IMR-90 (cell line): ENCODE data around the gene HOXC6. TPM values are rescaled to one million over a fixed set of nuclear protein-coding genes. Genes with fewer than 3 reads are reported as not detected.

ENCODE experiments used
- ATAC-seq: fragments of 200-7000 bp; cut with Tn5 transposase; 2 replicates; pipeline ENCODE4 v1.9.1; 2020; ENCODE audit warnings: low read depth, mild to moderate bottlenecking, moderate library complexity
- BruUV-seq: library from RNA; stranded (reverse); fragments of 400-500 nt; replicated peaks from 2 replicates; lab custom pipeline; 2021; lab: Mats Ljungman, UMichigan
- CTCF ChIA-PET: fragments of 300-600 bp; formaldehyde crosslinking; extraction: SDS; loops from one replicate; lab custom pipeline; 2021; ENCODE audit warnings: antibody characterized with exemption; lab: Yijun Ruan, JAX
- POLR2A ChIA-PET: fragments of 300-600 bp; sonication (Branson Sonifier 250); formaldehyde crosslinking; loops from one replicate; lab custom pipeline; 2022; ENCODE audit warnings: antibody characterized with exemption; ENCODE audit not compliant: unreplicated experiment; lab: Charles Lee
- DNase-seq: peaks from one replicate; pipeline ENCODE4 v3.0.0; 2013
- H2AFZ ChIP-seq: replicated peaks from 2 replicates; pipeline ENCODE3; 2013; ENCODE audit warnings: low read length, mild to moderate bottlenecking; ENCODE audit not compliant: poor library complexity
- H2AK5ac ChIP-seq: 2 replicates; pipeline ENCODE4 v1.6.1; 2013; ENCODE audit warnings: low read depth, low read length, inconsistent platforms
- H2AK9ac ChIP-seq: replicated peaks from 2 replicates; pipeline ENCODE3; 2013; ENCODE audit warnings: mild to moderate bottlenecking, low read depth, low read length, moderate library complexity; ENCODE audit not compliant: poor library complexity
- H2BK120ac ChIP-seq: 2 replicates; pipeline ENCODE4 v1.6.1; 2013; ENCODE audit warnings: low read depth, low read length, inconsistent platforms
- H2BK15ac ChIP-seq: 3 replicates; pipeline ENCODE4 v1.6.1; 2013; ENCODE audit warnings: low read depth, low read length, inconsistent platforms
- H2BK20ac ChIP-seq: 2 replicates; pipeline ENCODE4 v1.6.1; 2013; ENCODE audit warnings: low read depth, mild to moderate bottlenecking, inconsistent platforms, low read length, moderate library complexity
- H2BK5ac ChIP-seq: 2 replicates; pipeline ENCODE4 v1.6.1; 2013; ENCODE audit warnings: mild to moderate bottlenecking, low read depth, low read length, inconsistent platforms; ENCODE audit not compliant: poor library complexity, severe bottlenecking
- H3K14ac ChIP-seq: replicated peaks from 2 replicates; pipeline ENCODE4 v1.6.1; 2013; ENCODE audit warnings: low read depth, low read length, inconsistent platforms
- H3K18ac ChIP-seq: 2 replicates; pipeline ENCODE4 v1.6.1; 2013; ENCODE audit warnings: low read depth, low read length, control low read depth
- H3K23ac ChIP-seq: 2 replicates; pipeline ENCODE4 v1.6.1; 2013; ENCODE audit warnings: low read depth, low read length, inconsistent platforms
- H3K27ac ChIP-seq: 2 replicates; pipeline ENCODE4 v1.5.1; 2013; ENCODE audit warnings: mild to moderate bottlenecking, control low read depth, low read length; ENCODE audit not compliant: insufficient read depth
- H3K27me3 ChIP-seq: 2 replicates; pipeline ENCODE4 v1.6.1; 2013; ENCODE audit warnings: low read length; ENCODE audit not compliant: control insufficient read depth, insufficient read depth
- H3K36me3 ChIP-seq: 2 replicates; pipeline ENCODE4 v1.6.1; 2013; ENCODE audit warnings: low read length, mixed read lengths; ENCODE audit not compliant: control insufficient read depth, insufficient read depth
- H3K4ac ChIP-seq: 2 replicates; pipeline ENCODE4 v1.6.1; 2013; ENCODE audit warnings: low read depth, low read length, inconsistent platforms
- H3K4me1 ChIP-seq: 2 replicates; pipeline ENCODE4 v1.6.1; 2013; ENCODE audit warnings: low read length, mixed read lengths; ENCODE audit not compliant: control insufficient read depth, insufficient read depth
- H3K4me2 ChIP-seq: 2 replicates; pipeline ENCODE4 v1.6.1; 2013; ENCODE audit warnings: low read depth, mild to moderate bottlenecking, control low read depth, low read length, moderate library complexity
- H3K4me3 ChIP-seq: 2 replicates; pipeline ENCODE4 v1.5.1; 2013; ENCODE audit warnings: low read depth, mild to moderate bottlenecking, control low read depth, low read length, moderate library complexity; ENCODE audit not compliant: insufficient read depth
- H3K56ac ChIP-seq: 2 replicates; pipeline ENCODE4 v1.6.1; 2013; ENCODE audit warnings: low read length, inconsistent platforms; ENCODE audit not compliant: insufficient read depth; ENCODE audit errors: extremely low read depth
- H3K79me1 ChIP-seq, 2 experiments: 2 replicates each; pipeline ENCODE4 v1.6.1; 2013; ENCODE audit warnings: low read length in 2 of 2, inconsistent platforms in 1 of 2, low read depth in 1 of 2
- H3K9ac ChIP-seq: 2 replicates; pipeline ENCODE4 v1.6.1; 2013; ENCODE audit warnings: low read depth, low read length, control low read depth
- H3K9me1 ChIP-seq: 2 replicates; pipeline ENCODE4 v1.6.1; 2013; ENCODE audit warnings: low read length, inconsistent platforms; ENCODE audit not compliant: insufficient read depth
- H3K9me3 ChIP-seq: 2 replicates; pipeline ENCODE4 v1.6.1; 2013; ENCODE audit warnings: low read length; ENCODE audit not compliant: control insufficient read depth, insufficient read depth
- H4K20me1 ChIP-seq: 2 replicates; pipeline ENCODE4 v1.6.1; 2013; ENCODE audit warnings: low read length, inconsistent platforms; ENCODE audit not compliant: insufficient read depth
- H4K5ac ChIP-seq: 2 replicates; pipeline ENCODE4 v1.6.1; 2013; ENCODE audit warnings: mild to moderate bottlenecking, low read depth, low read length, control low read depth
- H4K8ac ChIP-seq, 2 experiments: 2 replicates each; pipeline ENCODE4 v1.6.1; 2013; ENCODE audit warnings: low read depth in 2 of 2, low read length in 2 of 2, control low read depth in 1 of 2, inconsistent platforms in 1 of 2
- H4K91ac ChIP-seq: 2 replicates; pipeline ENCODE4 v1.6.1; 2013; ENCODE audit warnings: low read depth, low read length, inconsistent platforms; ENCODE audit not compliant: insufficient read depth
- BHLHE40 ChIP-seq: fragments of 150-350 bp; IDR thresholded peaks from 2 replicates; pipeline ENCODE4 v1.6.1; 2016; ENCODE audit warnings: mild to moderate bottlenecking, low read depth, low read length
- CEBPB ChIP-seq: IDR thresholded peaks from 2 replicates; pipeline ENCODE4 v1.6.1; 2012; ENCODE audit warnings: low read depth, low read length, improper control_type of control experiment
- CHD1 ChIP-seq: IDR thresholded peaks from 2 replicates; pipeline ENCODE4 v1.6.1; 2012; ENCODE audit warnings: low read depth, low read length, improper control_type of control experiment
- FOS ChIP-seq: fragments of 150-350 bp; IDR thresholded peaks from 2 replicates; pipeline ENCODE4 v1.6.1; 2016; ENCODE audit warnings: low read depth, low read length
- MAFK ChIP-seq: IDR thresholded peaks from 2 replicates; pipeline ENCODE4 v1.6.1; 2012; ENCODE audit warnings: low read depth, low read length, improper control_type of control experiment
- MAZ ChIP-seq: IDR thresholded peaks from 2 replicates; pipeline ENCODE4 v1.6.1; 2012; ENCODE audit warnings: low read depth, mild to moderate bottlenecking, low read length, improper control_type of control experiment, moderate library complexity, borderline replicate concordance
- MXI1 ChIP-seq: IDR thresholded peaks from 2 replicates; pipeline ENCODE4 v1.6.1; 2012; ENCODE audit warnings: low read depth, mild to moderate bottlenecking, low read length, moderate library complexity, borderline replicate concordance
- NFE2L2 ChIP-seq: fragments of 150-350 bp; IDR thresholded peaks from 2 replicates; pipeline ENCODE4 v1.6.1; 2016; ENCODE audit warnings: low read depth, mild to moderate bottlenecking, low read length
- POLR2A ChIP-seq: IDR thresholded peaks from 2 replicates; pipeline ENCODE4 v1.6.1; 2012; ENCODE audit warnings: mild to moderate bottlenecking, low read depth, low read length
- RAD21 ChIP-seq: IDR thresholded peaks from 2 replicates; pipeline ENCODE4 v1.6.1; 2012; ENCODE audit warnings: low read length, improper control_type of control experiment
- RCOR1 ChIP-seq: IDR thresholded peaks from 2 replicates; pipeline ENCODE4 v1.6.1; 2012; ENCODE audit warnings: mild to moderate bottlenecking, low read length, improper control_type of control experiment; ENCODE audit not compliant: insufficient replicate concordance
- RFX5 ChIP-seq: IDR thresholded peaks from 2 replicates; pipeline ENCODE4 v1.8.0; 2012; ENCODE audit warnings: low read depth, mild to moderate bottlenecking, low read length, moderate library complexity
- SMC3 ChIP-seq: fragments of 150-350 bp; IDR thresholded peaks from 2 replicates; pipeline ENCODE4 v1.6.1; 2016; ENCODE audit warnings: low read depth, mild to moderate bottlenecking, antibody characterized with exemption, low read length, moderate library complexity
- WGBS, 2 experiments: methylation state at CpG; one replicate each; pipeline versions ENCODE4 v1.1.5 to v1.1.7; 2013; ENCODE audit warnings: missing lambda C conversion rate in 2 of 2; ENCODE audit not compliant: insufficient read length in 1 of 2; ENCODE audit errors: extremely low coverage in 2 of 2; 5-methylcytosine and 5-hydroxymethylcytosine counted together
- dilution Hi-C: fragments of 300-500 bp; cut with HindIII; formaldehyde crosslinking; loops from one replicate; pipeline ENCODE4 v1.14.3; 2018; ENCODE audit warnings: low sequenced_read_pairs; ENCODE audit not compliant: unreplicated experiment
- in situ Hi-C: fragments of 300-500 bp; cut with MboI; formaldehyde crosslinking; loops from 3 replicates; pipeline ENCODE4 v1.14.3; 2019; ENCODE audit warnings: low sequenced_read_pairs, inconsistent platforms, mixed read lengths
- intact Hi-C: fragments of 100-400 bp; cut with micrococcal nuclease; formaldehyde crosslinking; loops from 2 replicates; pipeline ENCODE4 v1.10.0; 2022
- polyA plus RNA-seq, 3 experiments: library from polyadenylated mRNA; depleted of rRNA; stranded (reverse); fragments of >200 nt; gene quantifications; 2 replicates each; pipeline ENCODE4 v1.2.3, GENCODE V29; 2012; ENCODE audit warnings: low replicate concordance in 1 of 3
- total RNA-seq: library from RNA; depleted of rRNA; stranded (reverse); fragments of >200 nt; gene quantifications from 2 replicates; pipeline ENCODE4 v1.2.3, GENCODE V29; 2012
- TF ChIP-seq, protein P1 (sequence below): conservative IDR thresholded peaks from 2 replicates; pipeline ENCODE4 v1.5.1; 2012; ENCODE audit warnings: mild to moderate bottlenecking, low read depth, low read length, improper control_type of control experiment
- TF ChIP-seq, protein P2 (sequence below): fragments of 150-350 bp; IDR thresholded peaks from 2 replicates; pipeline ENCODE4 v1.6.1; 2016; ENCODE audit warnings: low read depth, mild to moderate bottlenecking, low read length, moderate library complexity, borderline replicate concordance

Gene HOXC6
- total and polyA plus RNA-seq, 2 of the 4 experiments (the other 2 are of a cell fraction): 1.1 TPM; not detected in 1

DNA sequence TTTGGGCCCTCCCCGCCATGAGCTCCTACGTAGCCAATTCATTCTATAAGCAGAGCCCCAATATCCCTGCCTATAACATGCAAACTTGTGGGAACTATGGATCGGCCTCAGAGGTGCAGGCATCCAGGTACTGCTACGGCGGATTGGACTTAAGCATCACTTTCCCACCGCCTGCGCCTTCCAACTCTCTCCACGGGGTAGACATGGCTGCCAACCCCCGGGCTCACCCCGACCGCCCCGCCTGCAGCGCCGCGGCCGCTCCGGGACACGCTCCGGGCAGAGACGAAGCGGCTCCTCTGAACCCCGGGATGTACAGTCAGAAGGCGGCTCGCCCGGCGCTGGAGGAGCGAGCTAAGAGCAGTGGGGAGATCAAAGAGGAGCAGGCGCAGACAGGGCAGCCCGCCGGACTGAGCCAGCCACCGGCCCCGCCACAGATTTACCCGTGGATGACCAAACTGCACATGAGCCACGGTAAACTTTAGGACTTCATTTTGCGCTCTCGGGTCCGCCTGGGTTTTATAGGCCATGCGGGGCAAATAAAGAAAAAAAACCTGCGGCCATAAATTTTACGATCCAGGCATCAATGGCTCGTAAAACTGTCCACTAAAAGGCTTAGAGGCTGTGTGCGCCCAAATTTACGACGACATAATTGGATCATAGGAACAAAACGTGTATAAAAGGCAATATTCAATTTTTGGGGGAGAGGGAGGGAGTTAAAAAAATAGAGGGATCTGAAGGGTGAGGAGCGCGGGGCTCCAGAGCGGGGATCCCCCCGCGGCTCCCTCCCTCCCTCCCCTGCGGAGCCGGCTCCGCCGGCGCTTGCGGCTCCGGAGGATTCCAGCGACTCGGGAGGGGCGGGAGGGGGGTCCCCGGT is 5.1 kb downstream of the HOXC6 start:
- Histone ChIP-seq H4K91ac (no peak overlapping the region), H2BK15ac (no peak overlapping the region), H3K23ac (no peak overlapping the region), H3K27ac (no peak overlapping the region), H2BK120ac (no peak overlapping the region), H3K36me3 (no peaks in the 10 kb centered on the region), H2AK5ac (no peak overlapping the region), H3K14ac (no peak overlapping the region), H4K20me1 (no peaks in the 10 kb centered on the region), H3K27me3 (peaks cover 77% of the 10 kb centered on the region), H2AK9ac (no peak overlapping the region), H3K18ac (no peak overlapping the region), H2BK20ac (no peak overlapping the region), H3K9me1 (no peaks in the 10 kb centered on the region), H3K4me1 (no peaks in the 10 kb centered on the region), H4K5ac (no peak overlapping the region), H2AFZ (no peak overlapping the region), H3K4me2 (no peak overlapping the region), H3K9ac (no peak overlapping the region), H3K56ac (no peak overlapping the region), H4K8ac (no peak overlapping the region), H3K4me3 (no peak overlapping the region; the same call in 1 of the 2 replicates), H3K9me3 (peaks cover 11% of the 10 kb centered on the region), H3K4ac (no peak overlapping the region), H3K79me1 (no peaks in the 10 kb centered on the region), H2BK5ac (no peak overlapping the region)
- no peak for ATAC-seq
- DNase-seq: no peak
- BruUV-seq: no TSS peak
- ChIA-PET POLR2A (no interaction called here), CTCF (interaction anchor here (1.0 kb wide), 1 partner anchor 158 kb away, joined by 10 read pairs; no protein-coding TSS in a partner anchor)
- TF ChIP-seq, protein P1, sequence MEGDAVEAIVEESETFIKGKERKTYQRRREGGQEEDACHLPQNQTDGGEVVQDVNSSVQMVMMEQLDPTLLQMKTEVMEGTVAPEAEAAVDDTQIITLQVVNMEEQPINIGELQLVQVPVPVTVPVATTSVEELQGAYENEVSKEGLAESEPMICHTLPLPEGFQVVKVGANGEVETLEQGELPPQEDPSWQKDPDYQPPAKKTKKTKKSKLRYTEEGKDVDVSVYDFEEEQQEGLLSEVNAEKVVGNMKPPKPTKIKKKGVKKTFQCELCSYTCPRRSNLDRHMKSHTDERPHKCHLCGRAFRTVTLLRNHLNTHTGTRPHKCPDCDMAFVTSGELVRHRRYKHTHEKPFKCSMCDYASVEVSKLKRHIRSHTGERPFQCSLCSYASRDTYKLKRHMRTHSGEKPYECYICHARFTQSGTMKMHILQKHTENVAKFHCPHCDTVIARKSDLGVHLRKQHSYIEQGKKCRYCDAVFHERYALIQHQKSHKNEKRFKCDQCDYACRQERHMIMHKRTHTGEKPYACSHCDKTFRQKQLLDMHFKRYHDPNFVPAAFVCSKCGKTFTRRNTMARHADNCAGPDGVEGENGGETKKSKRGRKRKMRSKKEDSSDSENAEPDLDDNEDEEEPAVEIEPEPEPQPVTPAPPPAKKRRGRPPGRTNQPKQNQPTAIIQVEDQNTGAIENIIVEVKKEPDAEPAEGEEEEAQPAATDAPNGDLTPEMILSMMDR: no peak
- TF ChIP-seq, protein P2, sequence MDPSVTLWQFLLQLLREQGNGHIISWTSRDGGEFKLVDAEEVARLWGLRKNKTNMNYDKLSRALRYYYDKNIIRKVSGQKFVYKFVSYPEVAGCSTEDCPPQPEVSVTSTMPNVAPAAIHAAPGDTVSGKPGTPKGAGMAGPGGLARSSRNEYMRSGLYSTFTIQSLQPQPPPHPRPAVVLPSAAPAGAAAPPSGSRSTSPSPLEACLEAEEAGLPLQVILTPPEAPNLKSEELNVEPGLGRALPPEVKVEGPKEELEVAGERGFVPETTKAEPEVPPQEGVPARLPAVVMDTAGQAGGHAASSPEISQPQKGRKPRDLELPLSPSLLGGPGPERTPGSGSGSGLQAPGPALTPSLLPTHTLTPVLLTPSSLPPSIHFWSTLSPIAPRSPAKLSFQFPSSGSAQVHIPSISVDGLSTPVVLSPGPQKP: no peak
- TF ChIP-seq MAFK (no peak), BHLHE40 (no peak), CEBPB (no peak), MAZ (no peak), RAD21 (no peak), MXI1 (no peak), FOS (no peak), CHD1 (no peak), SMC3 (no peak), RFX5 (no peak), POLR2A (no peak), NFE2L2 (no peak), RCOR1 (no peak)
- in situ Hi-C loops (no loop called here), intact Hi-C loops (no loop called here), dilution Hi-C loops (no loop called here)
- 6% methylated on average over 27 of the region's 61 CpGs; no CpG with 5 or more reads in 1 of the 2 experiments for WGBS, 2 experiments
